Endothelial cell of umbilical vein (primary cell): ENCODE results near the gene ATP6AP2. TPM values are rescaled to one million over a fixed set of nuclear protein-coding genes. Genes with fewer than 3 reads are reported as not detected.
"Not testable (repeated sequence)": the region's sequence is repeated elsewhere in the genome, so short reads cannot be mapped to it uniquely, and the experiment has no call there.

Source experiments
- BruUV-seq: library from RNA; stranded (reverse); fragments of 400-500 nt; replicated peaks from 2 replicates; lab custom pipeline; 2021; lab: Mats Ljungman, UMichigan
- CTCF ChIA-PET: fragments of 300-600, 350-600 bp; sonication (Branson Sonifier 250); formaldehyde crosslinking; loops from one replicate; lab custom pipeline; 2021; ENCODE audit warnings: antibody characterized with exemption, inconsistent platforms; lab: Charles Lee
- POLR2A ChIA-PET: fragments of 300-600, 350-600 bp; sonication (Branson Sonifier 250); formaldehyde crosslinking; loops from one replicate; lab custom pipeline; 2021; ENCODE audit warnings: antibody characterized with exemption, inconsistent platforms; lab: Charles Lee
- DNase-seq: peaks from one replicate; pipeline ENCODE4 v3.0.0-alpha.2; 2011; ENCODE audit warnings: low read depth, low spot score
- FAIRE-seq: peaks from 2 replicates; lab custom pipeline; 2011; peaks lifted over from hg19 to GRCh38; lab: Jason Lieb, UNC
- H2AFZ ChIP-seq: 2 replicates; pipeline ENCODE4 v1.6.0; 2012; ENCODE audit warnings: low read depth, low read length, control low read depth, inconsistent platforms
- H3K27ac ChIP-seq: 2 replicates; pipeline ENCODE4 v1.5.1; 2011; ENCODE audit warnings: low read depth, mild to moderate bottlenecking, control low read depth, low read length, moderate library complexity; ENCODE audit not compliant: insufficient read depth
- H3K27me3 ChIP-seq, 2 experiments: 2 replicates each; pipeline versions ENCODE4 v1.6.0 to v1.6.1; 2011; ENCODE audit warnings: low read length in 2 of 2, mixed read lengths in 1 of 2; ENCODE audit not compliant: control insufficient read depth in 2 of 2, insufficient read depth in 2 of 2
- H3K36me3 ChIP-seq, 2 experiments: 2 replicates in 1 of 2; 3 replicates in 1 of 2; pipeline ENCODE4 v1.5.1; 2011; ENCODE audit warnings: low read length in 2 of 2, mild to moderate bottlenecking in 1 of 2, moderate library complexity in 1 of 2; ENCODE audit not compliant: control insufficient read depth in 2 of 2, insufficient read depth in 2 of 2; ENCODE audit errors: extremely low read depth in 1 of 2
- H3K4me1 ChIP-seq: 3 replicates; pipeline ENCODE4 v1.5.1; 2011; ENCODE audit warnings: mild to moderate bottlenecking, low read length; ENCODE audit not compliant: control insufficient read depth, insufficient read depth; ENCODE audit errors: extremely low read depth
- H3K4me2 ChIP-seq: 2 replicates; pipeline ENCODE4 v1.6.1; 2011; ENCODE audit warnings: low read length, control low read depth, mixed read lengths; ENCODE audit not compliant: insufficient read depth
- H3K4me3 ChIP-seq, 3 experiments: fragments of 200-600 bp in 1 of 3; sonication (generic), shearing (Covaris generic) in 1 of 3; replicated peaks in 1 of 3; 2 replicates each; pipeline ENCODE4 v1.5.1; 2011 to 2016; ENCODE audit warnings: control low read depth in 3 of 3, low read length in 3 of 3, mild to moderate bottlenecking in 2 of 3, inconsistent platforms in 1 of 3, low read depth in 1 of 3, moderate library complexity in 1 of 3; ENCODE audit not compliant: insufficient read depth in 1 of 3
- H3K79me2 ChIP-seq: 2 replicates; pipeline ENCODE4 v1.6.0; 2012; ENCODE audit warnings: low read length, inconsistent platforms; ENCODE audit not compliant: control insufficient read depth, insufficient read depth
- H3K9ac ChIP-seq: replicated peaks from 2 replicates; pipeline ENCODE3; 2011; ENCODE audit warnings: low read length, control low read depth; ENCODE audit not compliant: insufficient read depth; ENCODE audit errors: extremely low read depth
- H3K9me1 ChIP-seq: replicated peaks from 3 replicates; pipeline ENCODE4 v1.6.0; 2011; ENCODE audit warnings: mild to moderate bottlenecking, low read length; ENCODE audit not compliant: control insufficient read depth, insufficient read depth; ENCODE audit errors: extremely low read depth
- H3K9me3 ChIP-seq: replicated peaks from 2 replicates; pipeline ENCODE4 v1.5.1; 2012; ENCODE audit warnings: low read length, inconsistent platforms; ENCODE audit not compliant: control insufficient read depth, insufficient read depth
- H4K20me1 ChIP-seq: replicated peaks from 2 replicates; pipeline ENCODE3; 2011; ENCODE audit warnings: mild to moderate bottlenecking, low read length; ENCODE audit not compliant: control insufficient read depth, insufficient read depth; ENCODE audit errors: extremely low read depth
- CTCF ChIP-seq, 2 donors: IDR thresholded peaks; 1 replicate in 1 of 2; 2 replicates in 1 of 2; pipeline ENCODE4 v1.5.1; 2011; ENCODE audit warnings: low read length in 2 of 2, mild to moderate bottlenecking in 2 of 2, moderate library complexity in 2 of 2, control low read depth in 1 of 2, inconsistent platforms in 1 of 2, low read depth in 1 of 2; ENCODE audit not compliant: insufficient read depth in 1 of 2; ENCODE audit errors: extremely low read depth in 1 of 2
- EZH2 ChIP-seq: IDR thresholded peaks from 2 replicates; pipeline ENCODE4 v1.6.1; 2012; ENCODE audit warnings: borderline replicate concordance, low read depth, mild to moderate bottlenecking, moderate library complexity, low read length, inconsistent platforms; ENCODE audit not compliant: severe bottlenecking
- FOS ChIP-seq: IDR thresholded peaks from 2 replicates; pipeline ENCODE4 v1.6.1; 2011; ENCODE audit warnings: mild to moderate bottlenecking, low read length, moderate library complexity, borderline replicate concordance; ENCODE audit not compliant: insufficient read depth
- GATA2 ChIP-seq: IDR thresholded peaks from 2 replicates; pipeline ENCODE4 v1.7.0; 2011; ENCODE audit warnings: low read depth, mild to moderate bottlenecking, moderate library complexity, mixed read lengths, low read length; ENCODE audit not compliant: insufficient read length, insufficient read depth
- JUN ChIP-seq: IDR thresholded peaks from 2 replicates; pipeline ENCODE4 v1.6.1; 2011; ENCODE audit warnings: borderline replicate concordance, low read depth; ENCODE audit not compliant: insufficient read length, insufficient read depth
- MAX ChIP-seq: IDR thresholded peaks from 2 replicates; pipeline ENCODE4 v1.6.1; 2011; ENCODE audit not compliant: insufficient read depth, insufficient read length
- MYC ChIP-seq: IDR thresholded peaks from one replicate; pipeline ENCODE4 v1.6.1; 2011; ENCODE audit warnings: mild to moderate bottlenecking, low read depth, low read length
- POLR2A ChIP-seq: IDR thresholded peaks from 2 replicates; pipeline ENCODE4 v1.6.1; 2012; ENCODE audit warnings: low read depth, mild to moderate bottlenecking, control low read depth, low read length
- POLR2AphosphoS5 ChIP-seq: IDR thresholded peaks from 2 replicates; pipeline ENCODE4 v1.6.1; 2012; ENCODE audit warnings: low read depth, mild to moderate bottlenecking, control low read depth, low read length, moderate library complexity; ENCODE audit not compliant: insufficient read depth
- dilution Hi-C: fragments of 300-500 bp; cut with MboI; formaldehyde crosslinking; loops from one replicate; pipeline ENCODE4 v1.15.0; 2019; ENCODE audit warnings: low sequenced_read_pairs; ENCODE audit not compliant: extremely low pct_ligation_motif_present
- intact Hi-C: fragments of 100-400 bp; cut with micrococcal nuclease; formaldehyde crosslinking; loops from one replicate; pipeline ENCODE4 v1.10.0; 2022
- polyA plus RNA-seq, 4 experiments: library from polyadenylated mRNA; depleted of rRNA in 3 of 4; stranded (reverse) in 3 of 4; unstranded in 1 of 4; fragments of >200 nt; gene quantifications; 2 replicates each; pipeline versions ENCODE4 v1.2.1 to v1.2.3, GENCODE V29; 2011 to 2012; ENCODE audit warnings: missing spikeins in 1 of 4
- total RNA-seq: library from RNA; stranded (reverse); gene quantifications from 2 replicates; pipeline ENCODE4 v1.2.3, GENCODE V29; 2021

ATP6AP2 gene
- total and polyA plus RNA-seq, 2 donors (not counting 3 experiments of a cell fraction or from before 2014, with no cell fraction given): 84.6 to 95.9 TPM

- H3K9me1 ChIP-seq, H3K4me3 ChIP-seq, H2AFZ ChIP-seq, BruUV-seq, dilution Hi-C loops, H3K4me1 ChIP-seq, CTCF ChIA-PET, H3K4me2 ChIP-seq, H3K9ac ChIP-seq, FAIRE-seq, DNase-seq, intact Hi-C loops, H3K36me3 ChIP-seq, H3K79me2 ChIP-seq, H4K20me1 ChIP-seq, H3K9me3 ChIP-seq, H3K27ac ChIP-seq, POLR2A ChIA-PET, H3K27me3 ChIP-seq: not testable (repeated sequence)
These were observed 9.0 kb downstream of the ATP6AP2 start for GRCh38 chrX:40589616-40590321.

- ChIA-PET POLR2A (no interaction called here), CTCF (no interaction called here)
- no TSS peak for BruUV-seq
- Histone ChIP-seq H3K27me3 (no peaks in the 10 kb centered on the region), H3K9me3 (no peaks in the 10 kb centered on the region), H3K9ac (no peak overlapping the region), H3K4me3 (no peak overlapping the region), H3K36me3 (no peaks in the 10 kb centered on the region), H3K79me2 (no peaks in the 10 kb centered on the region), H3K9me1 (no peaks in the 10 kb centered on the region), H3K4me1 (no peaks in the 10 kb centered on the region), H4K20me1 (no peaks in the 10 kb centered on the region), H3K4me2 (no peak overlapping the region), H3K27ac (no peak overlapping the region), H2AFZ (no peak overlapping the region)
- no peak for TF ChIP-seq POLR2A
- no peak for TF ChIP-seq MAX
- no peak for TF ChIP-seq EZH2
- TF ChIP-seq JUN: no peak
- TF ChIP-seq CTCF (IDR thresholded peaks at IDR 0.05; ENCODE audit: extremely low read depth in 1 of 2, insufficient read depth in 1 of 2, low read depth in 1 of 2, low read length in 2 of 2): no peak
- TF ChIP-seq FOS: no peak
- TF ChIP-seq GATA2: no peak
- no peak for TF ChIP-seq POLR2AphosphoS5
- TF ChIP-seq MYC: no peak
- dilution Hi-C loops: no loop called here
- DNase-seq (no peak), FAIRE-seq (no peak)
- intact Hi-C loops: no loop called here
These were observed 22.7 kb downstream of the ATP6AP2 start for GRCh38 chrX:40603446-40603845.
